Osteoblast (primary cell): ENCODE measurements around the gene TMEM140. TPM values are rescaled to one million over a fixed set of nuclear protein-coding genes. Genes with fewer than 3 reads are reported as not detected.

ENCODE experiments used
- DNase-seq: peaks from one replicate; pipeline ENCODE4 v3.0.0; 2011; ENCODE audit warnings: low spot score, mixed read lengths; ENCODE audit not compliant: insufficient read length; ENCODE audit errors: missing footprints
- H2AFZ ChIP-seq: 2 replicates; pipeline ENCODE4 v1.6.0; 2011; ENCODE audit warnings: mild to moderate bottlenecking, low read length
- H3K27ac ChIP-seq: 2 replicates; pipeline ENCODE4 v1.5.1; 2011; ENCODE audit warnings: mild to moderate bottlenecking, low read depth, low read length, moderate library complexity
- H3K27me3 ChIP-seq: 2 replicates; pipeline ENCODE4 v1.6.0; 2012; ENCODE audit warnings: mild to moderate bottlenecking, control low read depth, inconsistent platforms, low read length, moderate library complexity; ENCODE audit not compliant: insufficient read depth
- H3K36me3 ChIP-seq: 2 replicates; pipeline ENCODE4 v1.5.1; 2011; ENCODE audit warnings: mild to moderate bottlenecking, low read length, control low read depth, moderate library complexity; ENCODE audit not compliant: insufficient read depth
- H3K4me1 ChIP-seq: 2 replicates; pipeline ENCODE4 v1.5.1; 2011; ENCODE audit warnings: mild to moderate bottlenecking, low read length, control low read depth, moderate library complexity; ENCODE audit not compliant: insufficient read depth
- H3K4me2 ChIP-seq: 2 replicates; pipeline ENCODE4 v1.6.0; 2011; ENCODE audit warnings: mild to moderate bottlenecking, low read length; ENCODE audit not compliant: insufficient read depth
- H3K4me3 ChIP-seq: fragments of 200-600 bp; sonication (generic); 3 replicates; pipeline ENCODE4 v1.5.1; 2012; ENCODE audit warnings: mild to moderate bottlenecking, low read length, inconsistent platforms; ENCODE audit not compliant: insufficient read depth
- H3K79me2 ChIP-seq: 2 replicates; pipeline ENCODE4 v1.6.0; 2012; ENCODE audit warnings: mild to moderate bottlenecking, low read length, control low read depth, inconsistent platforms; ENCODE audit not compliant: insufficient read depth
- H3K9me3 ChIP-seq: 2 replicates; pipeline ENCODE4 v1.5.1; 2011; ENCODE audit warnings: low read depth, low read length, control low read depth
- H4K20me1 ChIP-seq: 2 replicates; pipeline ENCODE4 v1.6.0; 2012; ENCODE audit warnings: mild to moderate bottlenecking, low read length, control low read depth; ENCODE audit not compliant: insufficient read depth
- total RNA-seq: library from RNA; depleted of rRNA; stranded (reverse); fragments of >200 nt; gene quantifications from 2 replicates; pipeline ENCODE4 v1.2.3, GENCODE V29; 2012
- TF ChIP-seq, protein P1 (sequence below): IDR thresholded peaks from 2 replicates; pipeline ENCODE4 v1.5.1; 2011; ENCODE audit warnings: mild to moderate bottlenecking, low read depth, low read length, moderate library complexity; ENCODE audit errors: extremely low read depth

TMEM140 gene
- total RNA-seq, 1 donor = 14.1 TPM

DNA sequence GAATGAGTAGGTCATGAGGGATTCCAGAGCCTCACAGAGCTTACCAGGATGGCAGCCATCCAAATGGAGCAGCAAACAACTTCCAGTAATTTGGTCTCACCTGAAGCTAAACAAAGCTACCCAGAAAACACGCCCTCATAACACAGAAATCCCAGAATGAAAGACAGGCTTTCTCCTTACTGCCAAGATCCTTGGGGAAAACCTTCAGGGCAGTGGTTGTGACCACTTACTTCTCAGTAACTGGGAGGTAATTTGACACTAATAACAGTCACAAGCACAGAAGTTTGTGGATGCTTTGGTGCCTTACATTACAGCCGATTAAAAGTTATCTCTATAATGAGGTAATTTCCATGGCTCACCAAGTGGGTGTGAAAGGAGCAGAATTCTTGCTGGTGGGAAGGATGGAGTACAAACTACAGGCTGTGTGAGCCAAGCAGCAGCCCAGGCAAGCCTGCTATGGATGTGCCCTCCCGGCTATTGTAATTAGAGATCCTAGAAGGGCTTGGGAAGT is 53.0 kb downstream of the TMEM140 start:
- no peak for DNase-seq
- no peak overlapping the region for H3K4me2 ChIP-seq
- no peak overlapping the region for H3K4me3 ChIP-seq
- H3K9me3 ChIP-seq = no peaks in the 10 kb centered on the region
- peaks cover 19% of the 10 kb centered on the region for H3K4me1 ChIP-seq
- H4K20me1 ChIP-seq = no peaks in the 10 kb centered on the region
- H2AFZ ChIP-seq = no peak overlapping the region
- no peaks in the 10 kb centered on the region for H3K27me3 ChIP-seq
- H3K79me2 ChIP-seq = no peaks in the 10 kb centered on the region
- peaks cover 21% of the 10 kb centered on the region for H3K36me3 ChIP-seq
- H3K27ac ChIP-seq = no peak overlapping the region
- TF ChIP-seq, protein P1, sequence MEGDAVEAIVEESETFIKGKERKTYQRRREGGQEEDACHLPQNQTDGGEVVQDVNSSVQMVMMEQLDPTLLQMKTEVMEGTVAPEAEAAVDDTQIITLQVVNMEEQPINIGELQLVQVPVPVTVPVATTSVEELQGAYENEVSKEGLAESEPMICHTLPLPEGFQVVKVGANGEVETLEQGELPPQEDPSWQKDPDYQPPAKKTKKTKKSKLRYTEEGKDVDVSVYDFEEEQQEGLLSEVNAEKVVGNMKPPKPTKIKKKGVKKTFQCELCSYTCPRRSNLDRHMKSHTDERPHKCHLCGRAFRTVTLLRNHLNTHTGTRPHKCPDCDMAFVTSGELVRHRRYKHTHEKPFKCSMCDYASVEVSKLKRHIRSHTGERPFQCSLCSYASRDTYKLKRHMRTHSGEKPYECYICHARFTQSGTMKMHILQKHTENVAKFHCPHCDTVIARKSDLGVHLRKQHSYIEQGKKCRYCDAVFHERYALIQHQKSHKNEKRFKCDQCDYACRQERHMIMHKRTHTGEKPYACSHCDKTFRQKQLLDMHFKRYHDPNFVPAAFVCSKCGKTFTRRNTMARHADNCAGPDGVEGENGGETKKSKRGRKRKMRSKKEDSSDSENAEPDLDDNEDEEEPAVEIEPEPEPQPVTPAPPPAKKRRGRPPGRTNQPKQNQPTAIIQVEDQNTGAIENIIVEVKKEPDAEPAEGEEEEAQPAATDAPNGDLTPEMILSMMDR = no peak

GRCh38 chr7:135201350-135201749 is 53.5 kb downstream of the TMEM140 start:
- no peak for DNase-seq
- no peaks in the 10 kb centered on the region for H3K9me3 ChIP-seq
- no peaks in the 10 kb centered on the region for H4K20me1 ChIP-seq
- H3K27me3 ChIP-seq = no peaks in the 10 kb centered on the region
- H3K4me3 ChIP-seq = no peak overlapping the region
- H3K4me2 ChIP-seq = no peak overlapping the region
- no peak overlapping the region for H3K27ac ChIP-seq
- H2AFZ ChIP-seq = no peak overlapping the region
- no peaks in the 10 kb centered on the region for H3K79me2 ChIP-seq
- peaks cover 19% of the 10 kb centered on the region for H3K4me1 ChIP-seq
- peaks cover 19% of the 10 kb centered on the region for H3K36me3 ChIP-seq
- TF ChIP-seq, protein P1 = no peak

GRCh38 chr7:135204341-135204749 is 56.5 kb downstream of the TMEM140 start:
- H3K4me2 ChIP-seq = peak overlapping the region; percentile 26
- TF ChIP-seq, protein P1 = no peak
- H3K36me3 ChIP-seq = peaks cover 12% of the 10 kb centered on the region

GRCh38 chr7:135204876-135205275 is 57.0 kb downstream of the TMEM140 start:
- TF ChIP-seq, protein P1 = no peak
- H2AFZ ChIP-seq = no peak overlapping the region
- H3K36me3 ChIP-seq = peaks cover 12% of the 10 kb centered on the region
- H3K4me2 ChIP-seq = no peak overlapping the region
- H4K20me1 ChIP-seq = peaks cover 4% of the 10 kb centered on the region
- H3K4me1 ChIP-seq = peaks cover 15% of the 10 kb centered on the region
- H3K27me3 ChIP-seq = no peaks in the 10 kb centered on the region
- H3K9me3 ChIP-seq = no peaks in the 10 kb centered on the region
- no peak overlapping the region for H3K27ac ChIP-seq
- no peaks in the 10 kb centered on the region for H3K79me2 ChIP-seq
- no peak overlapping the region for H3K4me3 ChIP-seq
- no peak for DNase-seq

More at GRCh38 chr7:135204341-135204749, 56.5 kb downstream of the TMEM140 start:
- Histone ChIP-seq H3K4me1 (peaks cover 15% of the 10 kb centered on the region), H3K9me3 (no peaks in the 10 kb centered on the region), H2AFZ (peak overlapping the region; percentile 66), H3K27me3 (no peaks in the 10 kb centered on the region), H4K20me1 (peaks cover 4% of the 10 kb centered on the region), H3K4me3 (no peak overlapping the region), H3K79me2 (no peaks in the 10 kb centered on the region), H3K27ac (peak overlapping the region; percentile 55)
- peak; percentile 76 for DNase-seq
